Sigmoid colon (tissue), 4 donors: ENCODE measurements around the gene ITK.

Source experiments
- EP300 ChIP-seq, 4 donors: sonication (generic); formaldehyde crosslinking; IDR thresholded peaks; one replicate each; pipeline ENCODE4 v1.6.1; 2017; ENCODE audit warnings: antibody characterized with exemption in 4 of 4
- POLR2AphosphoS5 ChIP-seq, 4 donors: sonication (generic); formaldehyde crosslinking; IDR thresholded peaks; one replicate each; pipeline ENCODE4 v1.6.1; 2017; ENCODE audit warnings: antibody characterized with exemption in 4 of 4
- TF ChIP-seq, protein P1 (sequence below), 4 experiments: fragments of 450-650 bp in 3 of 4; fragments of 200-600 bp in 1 of 4; IDR thresholded peaks; one replicate each; pipeline ENCODE4 v1.5.1; 2016 to 2019; ENCODE audit warnings: antibody characterized with exemption in 4 of 4, mild to moderate bottlenecking in 3 of 4, moderate library complexity in 2 of 4

DNA sequence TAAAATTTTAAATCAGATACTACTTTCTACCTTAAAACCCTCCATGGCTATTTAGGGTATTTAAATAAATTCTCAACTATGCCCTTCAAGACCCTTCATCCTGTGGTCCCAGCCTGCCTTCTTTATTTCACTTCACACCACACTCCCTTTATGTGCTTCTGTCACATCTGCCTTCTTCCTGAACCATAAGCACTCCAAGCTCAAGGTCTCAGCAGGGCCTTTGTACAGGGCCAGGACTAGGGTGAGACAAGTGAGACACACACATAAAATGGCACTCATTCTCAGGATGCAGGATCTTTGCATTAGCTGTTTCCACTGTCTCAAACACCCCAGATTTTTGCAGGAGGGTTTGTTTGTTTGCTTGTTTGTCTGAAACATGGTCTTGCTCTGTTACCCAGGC lies 7.6 kb downstream of the ITK start:
- TF ChIP-seq, protein P1, sequence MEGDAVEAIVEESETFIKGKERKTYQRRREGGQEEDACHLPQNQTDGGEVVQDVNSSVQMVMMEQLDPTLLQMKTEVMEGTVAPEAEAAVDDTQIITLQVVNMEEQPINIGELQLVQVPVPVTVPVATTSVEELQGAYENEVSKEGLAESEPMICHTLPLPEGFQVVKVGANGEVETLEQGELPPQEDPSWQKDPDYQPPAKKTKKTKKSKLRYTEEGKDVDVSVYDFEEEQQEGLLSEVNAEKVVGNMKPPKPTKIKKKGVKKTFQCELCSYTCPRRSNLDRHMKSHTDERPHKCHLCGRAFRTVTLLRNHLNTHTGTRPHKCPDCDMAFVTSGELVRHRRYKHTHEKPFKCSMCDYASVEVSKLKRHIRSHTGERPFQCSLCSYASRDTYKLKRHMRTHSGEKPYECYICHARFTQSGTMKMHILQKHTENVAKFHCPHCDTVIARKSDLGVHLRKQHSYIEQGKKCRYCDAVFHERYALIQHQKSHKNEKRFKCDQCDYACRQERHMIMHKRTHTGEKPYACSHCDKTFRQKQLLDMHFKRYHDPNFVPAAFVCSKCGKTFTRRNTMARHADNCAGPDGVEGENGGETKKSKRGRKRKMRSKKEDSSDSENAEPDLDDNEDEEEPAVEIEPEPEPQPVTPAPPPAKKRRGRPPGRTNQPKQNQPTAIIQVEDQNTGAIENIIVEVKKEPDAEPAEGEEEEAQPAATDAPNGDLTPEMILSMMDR (IDR thresholded peaks at IDR 0.05) = no peak
- TF ChIP-seq POLR2AphosphoS5 (IDR thresholded peaks at IDR 0.05) (no peak), EP300 (IDR thresholded peaks at IDR 0.05) (no peak)
